Upper lobe of left lung (tissue), 6 donors: ENCODE results near the gene BABAM2. TPM values are rescaled to one million over a fixed set of nuclear protein-coding genes. Genes with fewer than 3 reads are reported as not detected.
A peak's percentile ranks its signal among the peaks of the same experiment; 100 is the strongest.

Source experiments
- ATAC-seq, 2 donors: fragments of 200-7000 bp; cut with Tn5 transposase; one replicate each; pipeline ENCODE4 v1.9.1; 2022; ENCODE audit warnings: mild to moderate bottlenecking in 2 of 2, moderate library complexity in 2 of 2; ENCODE audit not compliant: low FRiP score in 2 of 2
- DNase-seq, 2 donors: peaks; one replicate each; pipeline ENCODE4 v3.0.0-alpha.2; 2019 to 2020
- H3K27ac ChIP-seq, 4 donors: fragments of 200-600 bp; sonication (generic); one replicate each; pipeline ENCODE4 v1.5.1; 2016 to 2019
- H3K27me3 ChIP-seq, 4 donors: fragments of 200-600 bp; sonication (generic); one replicate each; pipeline ENCODE4 v1.5.1; 2017 to 2019
- H3K36me3 ChIP-seq, 4 donors: fragments of 200-600 bp; sonication (generic); one replicate each; pipeline ENCODE4 v1.5.1; 2016 to 2019
- H3K4me1 ChIP-seq, 4 donors: fragments of 200-600 bp; sonication (generic); one replicate each; pipeline ENCODE4 v1.5.1; 2018 to 2019
- H3K4me3 ChIP-seq, 4 donors: fragments of 200-600 bp; sonication (generic); one replicate each; pipeline ENCODE4 v1.5.1; 2017 to 2019; ENCODE audit warnings: mild to moderate bottlenecking in 2 of 4, moderate library complexity in 1 of 4
- H3K9me3 ChIP-seq, 4 donors: fragments of 200-600 bp; sonication (generic); one replicate each; pipeline ENCODE4 v1.5.1; 2018 to 2019
- EP300 ChIP-seq, 4 donors: sonication (generic); formaldehyde crosslinking; IDR thresholded peaks; one replicate each; pipeline ENCODE4 v1.5.1; 2017; ENCODE audit warnings: antibody characterized with exemption in 4 of 4, control low read depth in 2 of 4
- POLR2A ChIP-seq, 4 donors: fragments of 450-650 bp; IDR thresholded peaks; one replicate each; pipeline ENCODE4 v1.5.1; 2016 to 2017; ENCODE audit warnings: antibody characterized with exemption in 4 of 4, mild to moderate bottlenecking in 2 of 4
- POLR2AphosphoS5 ChIP-seq, 2 donors: sonication (generic); formaldehyde crosslinking; IDR thresholded peaks; one replicate each; pipeline ENCODE4 v1.5.1; 2017; ENCODE audit warnings: antibody characterized with exemption in 2 of 2
- WGBS, 2 donors: methylation state at CpG; one replicate each; pipeline ENCODE4 v1.1.5; 2017 to 2018; 5-methylcytosine and 5-hydroxymethylcytosine counted together
- total RNA-seq, 6 donors: library from RNA; depleted of rRNA in 4 of 6; stranded (reverse); fragments of >200 nt in 4 of 6; gene quantifications; one replicate each; pipeline versions ENCODE4 v1.1.0 to v1.2.1, GENCODE V29; 2016 to 2021
- TF ChIP-seq, protein P1 (sequence below), 6 experiments: fragments of 450-650 bp in 4 of 6; fragments of 200-600 bp in 2 of 6; sonication (generic) in 2 of 6; IDR thresholded peaks; one replicate each; pipeline ENCODE4 v1.5.1; 2016 to 2019; ENCODE audit warnings: antibody characterized with exemption in 6 of 6
- donor health status: DM: no; HTN: no; CAD: no; lungs with moderate emphysema.
- donor health status: DM: no; HTN: yes; CAD: no; lungs with severe emphysema.

The BABAM2 gene
- total RNA-seq, 6 donors from 2014 or later = 23.0 to 44.0 (median 38.2) TPM

DNA sequence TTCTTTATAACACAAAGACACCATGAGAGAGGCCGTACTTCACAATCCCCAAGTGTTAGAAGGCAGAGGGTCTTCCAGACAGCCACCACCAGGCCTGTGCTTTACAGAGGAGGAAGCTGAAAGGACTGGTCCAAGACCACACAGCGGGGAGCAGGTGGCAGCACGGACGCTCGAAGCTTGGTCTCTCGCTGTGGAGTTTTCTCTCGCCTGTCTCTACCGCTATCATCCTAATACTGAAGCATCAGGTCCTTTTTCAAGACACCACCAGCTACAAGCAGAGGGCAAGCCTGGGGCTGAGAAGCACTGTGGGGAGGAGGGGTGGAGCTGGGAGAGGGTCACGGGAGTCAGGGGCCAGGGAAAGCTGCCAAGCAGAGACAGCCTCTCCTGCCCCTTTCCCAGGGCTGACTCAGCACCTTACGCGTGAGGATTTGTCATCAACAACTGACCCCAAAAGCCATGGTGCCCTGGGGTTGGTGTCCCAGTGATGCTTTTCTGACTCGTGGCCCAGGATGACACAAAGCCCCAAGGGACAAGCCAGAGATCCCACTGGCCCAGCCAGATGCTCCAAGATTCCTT is 470.3 kb downstream of the BABAM2 start:
- Histone ChIP-seq H3K4me1 (peaks cover 26 to 36% (median 29%) of the 10 kb centered on the region in 4 donors), H3K27ac (peak overlapping the region in 3 of 4 donors; percentile 35 to 80 (median 44)), H3K27me3 (no peaks in the 10 kb centered on the region), H3K36me3 (no peaks in the 10 kb centered on the region), H3K9me3 (no peaks in the 10 kb centered on the region), H3K4me3 (no peak overlapping the region)
- TF ChIP-seq POLR2AphosphoS5 (IDR thresholded peaks at IDR 0.05) (peak; percentile 33 to 63), EP300 (IDR thresholded peaks at IDR 0.05) (peak in 1 of 4 donors; percentile 21), POLR2A (IDR thresholded peaks at IDR 0.05) (no peak)
- TF ChIP-seq, protein P1, sequence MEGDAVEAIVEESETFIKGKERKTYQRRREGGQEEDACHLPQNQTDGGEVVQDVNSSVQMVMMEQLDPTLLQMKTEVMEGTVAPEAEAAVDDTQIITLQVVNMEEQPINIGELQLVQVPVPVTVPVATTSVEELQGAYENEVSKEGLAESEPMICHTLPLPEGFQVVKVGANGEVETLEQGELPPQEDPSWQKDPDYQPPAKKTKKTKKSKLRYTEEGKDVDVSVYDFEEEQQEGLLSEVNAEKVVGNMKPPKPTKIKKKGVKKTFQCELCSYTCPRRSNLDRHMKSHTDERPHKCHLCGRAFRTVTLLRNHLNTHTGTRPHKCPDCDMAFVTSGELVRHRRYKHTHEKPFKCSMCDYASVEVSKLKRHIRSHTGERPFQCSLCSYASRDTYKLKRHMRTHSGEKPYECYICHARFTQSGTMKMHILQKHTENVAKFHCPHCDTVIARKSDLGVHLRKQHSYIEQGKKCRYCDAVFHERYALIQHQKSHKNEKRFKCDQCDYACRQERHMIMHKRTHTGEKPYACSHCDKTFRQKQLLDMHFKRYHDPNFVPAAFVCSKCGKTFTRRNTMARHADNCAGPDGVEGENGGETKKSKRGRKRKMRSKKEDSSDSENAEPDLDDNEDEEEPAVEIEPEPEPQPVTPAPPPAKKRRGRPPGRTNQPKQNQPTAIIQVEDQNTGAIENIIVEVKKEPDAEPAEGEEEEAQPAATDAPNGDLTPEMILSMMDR (IDR thresholded peaks at IDR 0.05) = no peak
- WGBS, 2 donors = 77 to 97% methylated on average over 8 to 11 of the region's 12 CpGs
- DNase-seq = peak in 1 of 2 donors; percentile 64
- ATAC-seq = no peak

DNA sequence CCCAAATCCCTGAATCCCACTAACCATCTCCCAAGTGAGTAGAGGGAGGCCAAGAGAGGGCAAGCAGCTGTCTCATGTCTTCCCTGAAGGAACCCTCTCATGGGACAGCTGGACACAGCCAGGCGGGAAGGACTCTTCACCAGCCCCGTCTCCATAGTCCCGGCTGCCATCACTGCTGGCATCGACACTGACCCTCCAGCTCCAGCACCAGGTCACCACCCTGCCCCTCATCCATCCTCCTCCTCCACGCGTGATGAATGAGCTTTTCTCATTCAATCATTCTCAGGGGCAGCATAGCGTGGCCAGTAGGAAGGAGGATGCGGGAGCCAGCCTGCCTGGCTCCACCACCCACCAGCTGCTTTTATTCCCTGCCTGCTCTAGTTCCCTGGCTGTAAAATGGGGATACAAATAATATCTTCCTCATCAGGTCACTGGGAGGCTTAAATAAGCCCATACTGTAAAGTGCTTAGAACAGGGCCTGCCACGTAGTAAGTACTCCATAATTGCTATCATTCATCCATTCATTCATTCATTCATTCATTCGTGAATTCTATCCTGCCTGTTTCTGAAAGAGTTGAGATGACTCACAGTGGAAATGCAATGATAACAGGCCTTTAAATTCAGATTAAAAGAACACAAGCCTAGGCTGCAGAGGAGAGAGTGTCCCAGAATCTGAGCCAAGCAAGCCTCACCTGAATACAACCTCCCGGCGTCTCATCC is 471.6 kb downstream of the BABAM2 start:
- H3K9me3 ChIP-seq = no peaks in the 10 kb centered on the region
- WGBS, 2 donors = 78 to 84% methylated on average over 12 of the region's 12 CpGs
- no peak for DNase-seq
- no peak overlapping the region for H3K27ac ChIP-seq
- no peaks in the 10 kb centered on the region for H3K36me3 ChIP-seq
- no peak for ATAC-seq
- TF ChIP-seq POLR2AphosphoS5 (IDR thresholded peaks at IDR 0.05) = peak in 1 of 2 donors; percentile 12
- TF ChIP-seq, protein P1 (IDR thresholded peaks at IDR 0.05) = no peak
- no peak overlapping the region for H3K4me3 ChIP-seq
- peaks cover 31 to 36% (median 33%) of the 10 kb centered on the region in 4 donors for H3K4me1 ChIP-seq
- no peaks in the 10 kb centered on the region for H3K27me3 ChIP-seq

DNA sequence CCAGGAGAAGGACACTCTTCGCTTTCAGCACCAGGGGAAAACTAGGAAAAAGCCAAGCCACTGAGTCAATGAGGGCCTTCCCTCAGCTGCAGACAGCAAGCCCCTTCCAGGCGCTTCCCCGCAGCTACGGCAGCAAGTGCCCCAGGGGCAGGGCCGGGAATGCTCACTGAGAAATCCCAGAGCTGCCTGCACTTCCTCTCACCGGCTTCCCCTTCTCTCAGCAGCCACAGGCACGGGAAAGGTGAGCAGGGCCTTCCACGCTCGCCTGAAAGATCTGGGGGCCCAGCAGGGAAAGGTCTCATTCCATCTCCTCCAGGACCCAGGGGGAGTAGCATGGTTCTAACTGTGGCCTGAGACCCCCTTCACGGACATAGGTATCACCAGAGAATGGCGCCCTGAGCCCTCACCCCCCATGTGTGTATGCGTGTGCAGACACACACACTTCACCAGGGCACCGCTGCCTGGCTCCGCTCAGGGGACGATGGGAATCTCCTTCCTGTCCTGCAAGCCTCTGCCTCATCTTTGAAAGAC is 472.5 kb downstream of the BABAM2 start:
- TF ChIP-seq EP300 (IDR thresholded peaks at IDR 0.05) (no peak), POLR2AphosphoS5 (IDR thresholded peaks at IDR 0.05) (no peak), POLR2A (IDR thresholded peaks at IDR 0.05) (no peak)
- TF ChIP-seq, protein P1 (IDR thresholded peaks at IDR 0.05) = no peak
- Histone ChIP-seq H3K27ac (no peak overlapping the region), H3K9me3 (no peaks in the 10 kb centered on the region), H3K27me3 (no peaks in the 10 kb centered on the region), H3K4me3 (no peak overlapping the region), H3K4me1 (peaks cover 34 to 38% (median 36%) of the 10 kb centered on the region in 4 donors), H3K36me3 (no peaks in the 10 kb centered on the region)
- WGBS, 2 donors = 88 to 96% methylated on average over 7 to 15 of the region's 15 CpGs
- DNase-seq = no peak
- no peak for ATAC-seq

DNA sequence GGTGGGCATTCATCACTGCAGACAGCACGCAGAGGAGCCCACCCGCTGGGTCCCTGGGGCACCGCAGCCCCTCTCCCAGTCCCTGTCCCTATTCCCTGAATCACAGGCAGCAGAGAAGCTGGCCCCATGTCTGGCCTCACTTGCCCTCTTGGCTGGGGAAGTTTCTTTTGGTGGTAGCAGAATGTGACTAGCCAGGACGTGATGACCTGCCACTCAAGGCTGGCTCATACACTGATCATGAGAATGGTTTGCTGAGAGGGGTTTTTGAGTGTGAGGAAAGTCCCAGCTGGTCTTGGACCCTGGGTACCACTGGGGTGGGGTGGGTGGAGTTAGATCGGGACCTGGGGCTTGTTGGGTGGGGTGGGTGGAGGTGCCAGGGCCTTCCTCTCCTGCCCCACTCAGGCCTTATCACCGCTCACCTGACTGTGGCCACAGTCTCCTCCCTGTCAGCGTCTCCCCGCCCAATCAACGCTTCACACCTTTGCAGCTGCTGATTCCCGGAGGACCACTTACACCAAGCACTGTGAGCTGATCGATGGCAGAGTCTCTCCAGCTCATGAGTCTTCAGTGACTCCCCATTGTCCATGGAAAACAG is 473.3 kb downstream of the BABAM2 start:
- Histone ChIP-seq H3K4me3 (no peak overlapping the region), H3K4me1 (peaks cover 34 to 35% (median 34%) of the 10 kb centered on the region in 4 donors), H3K27me3 (no peaks in the 10 kb centered on the region), H3K9me3 (no peaks in the 10 kb centered on the region), H3K27ac (no peak overlapping the region), H3K36me3 (no peaks in the 10 kb centered on the region)
- TF ChIP-seq POLR2A (IDR thresholded peaks at IDR 0.05) (no peak), EP300 (IDR thresholded peaks at IDR 0.05) (no peak), POLR2AphosphoS5 (IDR thresholded peaks at IDR 0.05) (no peak)
- TF ChIP-seq, protein P1 (IDR thresholded peaks at IDR 0.05) = no peak
- no peak for ATAC-seq
- DNase-seq = no peak
- 72 to 92% methylated on average over 7 to 11 of the region's 11 CpGs for WGBS, 2 donors
